Peyer's patch (tissue), 4 donors: ENCODE results near the gene UGT1A10.

Experiments used
- CTCF ChIP-seq, 6 experiments: fragments of 450-650 bp in 4 of 6; fragments of 200-600 bp in 2 of 6; sonication (generic) in 1 of 6; IDR thresholded peaks; one replicate each; pipeline ENCODE4 v1.5.1; 2017 to 2019; ENCODE audit warnings: antibody characterized with exemption in 6 of 6, mild to moderate bottlenecking in 3 of 6, moderate library complexity in 1 of 6
- POLR2A ChIP-seq, 2 donors: fragments of 450-650 bp; IDR thresholded peaks; one replicate each; pipeline ENCODE4 v1.5.1; 2017; ENCODE audit warnings: antibody characterized with exemption in 2 of 2, mild to moderate bottlenecking in 2 of 2, moderate library complexity in 2 of 2

- no peak for TF ChIP-seq CTCF (IDR thresholded peaks at IDR 0.05)
- TF ChIP-seq POLR2A (IDR thresholded peaks at IDR 0.05): no peak
Measured at GRCh38 chr2:233602076-233602475, 34.2 kb upstream of the UGT1A10 start.
